Activated T-cell treated with anti-CD3 and anti-CD28 coated beads, Interleukin-2, amount 50 U/mL, for 48 hours (primary cell): ENCODE results near the gene KL.

Experiments used
- DNase-seq, 2 experiments: peaks; one replicate each; pipeline ENCODE4 v3.0.0-alpha.2; 2020

KL gene

DNA sequence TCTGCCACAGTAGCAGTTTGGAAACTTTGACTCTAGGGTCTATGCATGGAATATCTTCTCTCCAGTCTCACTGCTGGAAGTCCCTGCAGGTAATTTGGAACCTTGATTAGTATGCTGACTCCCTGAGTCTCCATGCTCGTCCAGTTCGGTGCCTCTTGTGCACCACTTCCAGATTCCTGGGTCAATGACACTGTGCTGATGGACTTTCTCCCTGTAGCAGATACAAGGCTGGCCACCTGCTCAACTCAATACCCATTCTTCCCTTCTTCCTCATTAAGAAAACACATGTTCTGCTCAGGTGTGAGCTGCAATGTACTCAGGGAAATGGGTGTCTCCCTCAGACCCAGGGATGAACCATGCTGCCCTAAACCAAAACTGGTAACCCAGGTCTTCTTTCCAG is 99.1 kb downstream of the KL start:
- DNase-seq = no peak
